GM12892 (cell line): ENCODE results near the gene IFNG-AS1.

ENCODE experiments used
- POLR2A ChIP-seq: IDR thresholded peaks from 2 replicates; pipeline ENCODE4 v1.6.1; 2011; ENCODE audit warnings: low read depth, low read length, control low read depth
- POLR2AphosphoS5 ChIP-seq: IDR thresholded peaks from 2 replicates; pipeline ENCODE4 v1.6.1; 2011; ENCODE audit warnings: low read depth, low read length, control low read depth
- TAF1 ChIP-seq: IDR thresholded peaks from 2 replicates; pipeline ENCODE4 v1.6.1; 2011; ENCODE audit warnings: low read depth, mild to moderate bottlenecking, control low read depth, low read length, borderline replicate concordance

DNA sequence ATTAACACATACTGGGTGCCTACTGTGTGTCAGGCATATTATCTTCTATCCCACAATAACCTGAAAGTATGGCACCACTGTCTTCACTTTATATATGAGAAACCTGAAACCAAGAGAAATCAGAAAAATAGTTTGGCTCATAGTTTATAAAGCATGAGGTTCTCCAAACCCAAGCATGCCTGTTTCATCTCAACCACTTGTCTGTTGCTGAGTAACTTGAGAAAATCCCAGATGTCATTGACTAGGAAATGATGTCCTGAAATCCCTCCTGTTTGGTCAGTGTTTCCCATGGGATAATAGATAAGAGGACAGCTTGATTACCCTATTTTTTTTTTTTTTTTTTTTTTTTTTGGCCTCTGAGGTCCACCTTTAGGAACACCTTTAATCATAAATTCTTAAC, 2.6 kb upstream of the IFNG-AS1 start:
- TF ChIP-seq TAF1 (no peak), POLR2A (no peak), POLR2AphosphoS5 (no peak)
